Stimulated activated CD8-positive, alpha-beta memory T cell treated with anti-CD3 and anti-CD28 coated beads, Interleukin-15, amount 100 ng/mL, for 48 hours (primary cell): ENCODE data around the gene RADIL.

ENCODE experiments used
- DNase-seq, 2 donors: peaks; one replicate each; pipeline ENCODE4 v3.0.0-alpha.2; 2020; ENCODE audit warnings: low read depth in 2 of 2

RADIL gene

DNA sequence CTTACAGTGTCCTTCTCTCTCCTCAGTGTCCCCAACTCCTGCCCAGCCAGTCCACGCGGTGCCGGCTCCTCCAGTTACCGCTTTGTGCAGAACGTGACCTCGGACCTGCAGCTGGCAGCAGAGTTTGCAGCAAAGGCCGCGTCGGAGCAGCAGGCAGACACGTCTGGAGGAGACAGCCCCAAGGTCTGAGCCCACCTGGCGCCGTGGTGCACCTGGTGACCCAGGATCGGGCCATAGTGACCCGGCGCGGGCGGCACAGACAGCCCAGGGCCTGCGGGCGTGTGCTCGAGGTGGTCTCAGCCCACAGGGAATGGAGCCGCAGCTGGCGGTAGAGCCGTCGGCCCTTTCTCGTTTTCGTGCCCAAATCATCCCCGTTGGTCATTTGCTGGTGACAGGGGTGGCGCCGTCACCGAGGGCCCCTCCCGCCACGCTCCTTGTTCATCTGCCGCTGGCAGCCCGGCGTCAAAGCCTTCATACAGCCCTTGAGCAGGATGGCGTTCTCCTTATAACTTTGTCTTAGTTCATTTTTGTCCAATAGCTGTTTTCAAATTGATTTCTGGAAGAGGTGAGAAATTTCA is 129.0 kb downstream of the RADIL start:
- DNase-seq, result no peak

DNA sequence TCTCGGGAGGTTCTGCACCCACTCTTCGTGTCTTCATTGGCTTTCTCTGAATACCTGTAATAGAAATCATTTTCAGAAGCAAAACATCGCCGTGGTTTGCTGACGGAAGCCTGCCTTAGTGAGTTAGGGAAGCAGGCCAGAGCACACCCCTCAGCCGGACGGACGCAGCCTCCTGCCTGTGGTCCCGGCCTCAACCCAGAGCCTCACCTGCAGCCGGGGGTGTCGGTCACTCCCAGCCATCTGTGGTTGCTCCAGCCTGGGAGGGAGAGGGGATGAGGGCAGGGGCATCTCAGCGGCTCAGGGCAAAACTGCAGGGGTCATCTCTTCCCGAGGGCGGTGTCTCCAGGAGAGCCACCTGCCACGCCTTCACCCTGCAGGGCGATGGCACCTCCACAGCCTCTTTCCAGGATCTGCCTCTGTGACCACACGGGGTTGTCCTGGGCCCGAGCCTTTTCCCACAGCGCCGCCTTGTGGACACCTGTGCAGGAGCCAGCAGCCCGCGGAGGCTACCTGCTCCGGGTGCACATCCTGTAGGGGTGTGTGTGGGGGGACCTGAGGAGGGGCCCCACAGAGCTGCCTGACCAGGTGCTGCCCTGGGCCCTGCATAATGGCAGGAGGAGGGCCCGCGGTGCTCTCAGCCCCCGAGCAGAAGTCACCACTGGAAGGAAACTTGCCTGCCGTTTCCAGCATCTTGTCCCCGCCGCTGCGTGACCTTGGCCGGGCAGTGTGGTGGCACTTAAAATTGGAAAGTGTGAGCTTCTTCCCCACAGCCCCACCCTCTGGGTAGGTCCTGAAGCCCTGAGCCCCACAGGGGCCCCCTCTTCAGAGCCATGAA is 129.7 kb downstream of the RADIL start:
- DNase-seq, result peak; percentile 64 to 70

DNA sequence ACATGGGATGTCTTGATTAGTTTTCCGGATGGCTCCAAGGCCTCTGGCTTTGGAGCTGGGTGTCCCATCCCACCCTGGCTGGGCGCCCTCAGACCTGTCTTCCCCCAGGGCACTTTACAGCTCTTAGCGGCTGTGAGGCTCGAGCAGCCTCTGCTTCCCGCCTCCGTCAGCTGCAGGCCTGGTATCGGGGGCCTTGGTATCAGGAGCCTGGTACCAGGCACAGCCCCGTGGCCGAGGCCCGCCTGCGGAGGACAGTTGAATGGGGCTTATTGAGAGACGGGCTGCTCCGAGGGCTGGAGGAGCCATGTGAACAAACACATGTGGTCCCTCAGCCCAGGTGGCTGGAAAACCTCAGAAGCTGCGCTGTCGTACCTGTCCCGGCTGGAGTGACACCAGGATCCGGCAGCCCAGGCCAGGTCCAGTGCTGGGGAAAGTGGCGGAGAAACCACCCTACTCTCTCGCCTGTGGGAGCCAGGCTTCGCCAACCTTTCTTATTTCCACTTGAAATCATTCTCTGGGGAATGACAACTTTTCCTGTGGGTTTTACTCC is 132.0 kb downstream of the RADIL start:
- no peak for DNase-seq

DNA sequence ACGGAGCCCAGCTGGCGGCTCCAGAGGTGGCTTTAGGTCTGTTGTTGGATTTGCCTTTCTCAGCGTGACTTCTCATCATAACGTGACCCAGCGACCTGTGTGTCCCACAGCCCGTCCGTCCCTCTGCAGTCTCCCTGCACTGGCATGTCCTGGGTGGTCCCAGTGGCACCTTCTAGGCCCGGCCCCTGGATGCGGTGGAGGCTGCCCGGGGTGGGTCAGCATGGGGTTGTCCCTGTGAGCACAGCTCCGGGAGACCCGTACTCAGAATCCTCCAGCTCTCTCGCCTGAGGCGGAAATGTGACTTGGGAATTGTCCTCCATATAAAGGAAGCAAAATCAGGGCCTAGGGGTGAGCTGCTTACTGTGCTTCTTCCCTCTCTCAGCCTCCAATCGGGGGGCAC is 133.7 kb downstream of the RADIL start:
- DNase-seq, result no peak

DNA sequence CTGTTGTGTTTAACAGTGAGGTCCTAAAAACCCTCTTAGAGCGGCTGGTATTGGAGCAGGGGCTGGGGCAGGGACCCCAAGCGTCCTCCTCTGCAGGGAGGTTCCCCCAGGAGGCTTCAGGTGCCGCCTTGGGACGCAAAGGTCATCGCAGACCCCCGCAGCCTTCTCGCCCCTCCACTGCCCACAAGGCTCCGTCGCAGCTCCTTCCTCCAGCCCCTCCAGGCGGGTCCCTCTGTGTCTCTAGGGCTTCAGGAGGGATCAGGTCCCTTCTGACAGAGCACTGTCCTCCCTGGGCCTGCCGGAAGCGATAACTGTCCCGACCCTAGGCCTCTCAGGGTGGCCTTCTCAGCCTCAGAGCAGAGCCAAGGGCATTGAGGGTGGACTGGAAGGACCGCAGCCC is 134.2 kb downstream of the RADIL start:
- no peak for DNase-seq
